Stimulated activated CD4-positive, alpha-beta T cell treated with anti-CD3 and anti-CD28 coated beads, TNF-alpha, amount 100 ng/mL, for 24 hours (primary cell): Measurements from ENCODE around the gene PRPF38A.
A peak's percentile ranks its signal among the peaks of the same experiment; 100 is the strongest.
"Not testable (repeated sequence)": the region's sequence is repeated elsewhere in the genome, so short reads cannot be mapped to it uniquely, and the experiment has no call there.

ENCODE experiments used
- DNase-seq, 3 experiments: peaks; one replicate each; pipeline ENCODE4 v3.0.0-alpha.2; 2020; ENCODE audit warnings: low read depth in 3 of 3

Gene PRPF38A

GRCh38 chr1:52404116-52404974 is at the start of gene PRPF38A, which contains the start of gene ORC1:
TSS of gene PRPF38A (plus strand) at chr1:52404602. CDS start at chr1:52404750, 148 bp downstream.
TSS of gene ORC1 (minus strand) at chr1:52404423. CDS start at chr1:52402223, 2,200 bp downstream.
- DNase-seq = peak; percentile 96 to 99 (median 97)

GRCh38 chr1:52355436-52355835 is 49.0 kb upstream of the PRPF38A start:
- no peak for DNase-seq

GRCh38 chr1:52355847-52356505 is 48.4 kb upstream of the PRPF38A start:
- no peak for DNase-seq

- no peak for DNase-seq
Measured at GRCh38 chr1:52356818-52357355, 47.5 kb upstream of the PRPF38A start.

GRCh38 chr1:52357397-52357796 is 47.0 kb upstream of the PRPF38A start:
- no peak for DNase-seq

- no peak for DNase-seq
Measured at GRCh38 chr1:52358851-52359497, 45.4 kb upstream of the PRPF38A start.

- no peak for DNase-seq
Measured at GRCh38 chr1:52359676-52360594, 44.5 kb upstream of the PRPF38A start.

GRCh38 chr1:52360595-52360968 is 43.8 kb upstream of the PRPF38A start:
- DNase-seq = no peak

GRCh38 chr1:52364235-52364839 is 40.1 kb upstream of the PRPF38A start:
- DNase-seq = no peak

GRCh38 chr1:52365071-52365745 is 39.2 kb upstream of the PRPF38A start:
- peak in 1 of 3 experiments; percentile 21 for DNase-seq

GRCh38 chr1:52365746-52366516 is 38.5 kb upstream of the PRPF38A start, which contains the start of gene CC2D1B:
TSS of gene CC2D1B (minus strand) at chr1:52366205. CDS start at chr1:52364620, 1,585 bp downstream.
- DNase-seq = peak; percentile 97 to 99 (median 99)

- DNase-seq = no peak
Measured at GRCh38 chr1:52366517-52366827, 37.9 kb upstream of the PRPF38A start.

GRCh38 chr1:52367272-52367671 is 37.1 kb upstream of the PRPF38A start:
- DNase-seq = no peak

GRCh38 chr1:52368383-52369172 is 35.8 kb upstream of the PRPF38A start:
- DNase-seq = peak; percentile 25 to 55 (median 25)

GRCh38 chr1:52369851-52370250 is 34.6 kb upstream of the PRPF38A start:
- DNase-seq = not testable (repeated sequence)

GRCh38 chr1:52385376-52385775 is 19.0 kb upstream of the PRPF38A start:
- no peak for DNase-seq

GRCh38 chr1:52386458-52386857 is 17.9 kb upstream of the PRPF38A start:
- DNase-seq = no peak

GRCh38 chr1:52393174-52393573 is 11.2 kb upstream of the PRPF38A start:
- no peak for DNase-seq
